ENCODE data around the gene ITGB5.

Gene ITGB5

DNA sequence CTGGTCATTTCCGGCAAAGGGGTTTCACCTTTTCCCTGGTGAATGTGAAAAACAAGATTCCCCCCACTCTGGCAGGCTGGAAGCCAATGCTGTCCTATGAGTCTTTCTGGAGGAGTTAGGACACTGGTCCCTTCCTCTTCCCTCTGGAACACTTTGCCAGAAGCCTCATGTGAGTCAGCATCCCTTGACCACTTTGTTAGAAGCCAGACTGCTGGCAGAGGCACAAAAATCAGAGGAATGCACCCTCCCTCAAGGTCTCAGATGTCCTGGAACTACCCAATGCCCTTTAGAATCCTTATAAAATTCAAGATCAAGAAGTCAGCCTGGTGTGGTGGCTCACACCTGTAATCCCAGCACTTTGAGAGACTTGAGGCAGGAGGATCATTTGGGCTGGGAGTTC lies 26.6 kb downstream of the ITGB5 start:
- no peak for DNase-seq (ENCODE audit: low spot score)

DNA sequence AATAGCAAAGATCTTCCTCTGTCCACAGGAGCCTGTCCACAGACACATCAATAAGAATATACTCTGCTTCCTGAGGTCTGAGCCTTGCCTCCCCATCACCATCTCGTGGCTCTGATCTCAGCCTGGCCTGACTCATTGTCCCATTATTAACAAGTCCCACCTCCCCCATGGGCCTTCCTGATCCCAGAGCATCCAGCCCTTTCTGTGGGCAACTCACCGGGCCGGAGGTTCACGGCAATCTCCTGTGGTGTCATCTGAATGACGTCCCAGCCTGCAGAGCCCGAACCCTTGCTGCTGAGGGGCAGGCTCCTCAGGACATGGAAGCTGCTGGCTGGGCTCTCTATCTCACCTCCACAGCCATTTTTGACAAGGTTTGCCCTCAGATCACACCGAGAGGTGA lies 28.1 kb downstream of the ITGB5 start:
- no peak for DNase-seq (ENCODE audit: low spot score)

DNA sequence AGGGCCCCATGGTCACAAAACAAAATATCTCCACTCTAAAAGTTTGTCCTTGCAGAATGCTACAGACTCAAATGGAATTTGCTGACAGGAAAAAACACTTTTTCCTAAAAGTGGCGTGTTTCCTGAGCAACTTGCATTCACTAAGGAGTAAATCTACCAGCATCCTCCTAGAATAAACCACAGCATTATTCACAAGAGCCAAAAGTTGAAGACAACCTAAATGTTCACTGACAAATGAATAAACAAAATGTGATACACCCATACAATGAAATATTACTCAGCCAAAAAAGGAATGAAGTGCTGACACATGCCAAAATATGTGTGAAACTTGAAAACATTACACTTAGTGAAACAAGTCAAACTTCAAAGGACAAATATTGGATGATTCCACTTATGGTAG lies 28.9 kb downstream of the ITGB5 start:
- DNase-seq (ENCODE audit: low spot score): no peak

DNA sequence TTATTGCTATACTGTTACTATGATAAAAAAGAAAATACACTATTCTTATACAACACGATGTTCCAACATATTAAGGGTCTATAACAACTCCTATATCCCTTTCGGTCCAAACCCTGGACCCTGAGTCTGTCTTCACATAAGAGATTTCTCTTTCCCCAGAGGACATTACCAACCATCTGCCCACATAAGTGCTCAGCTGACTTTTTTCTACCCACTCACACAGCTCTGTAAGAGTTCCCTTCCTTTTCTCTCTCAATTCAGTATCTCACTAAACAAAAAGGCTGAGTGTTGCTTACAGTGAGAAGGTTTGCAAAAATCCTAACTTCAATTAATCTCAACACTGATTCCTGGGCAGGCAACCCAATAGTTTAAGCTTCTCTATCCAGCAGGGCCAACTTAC lies 30.5 kb downstream of the ITGB5 start:
- no peak for DNase-seq (ENCODE audit: low spot score)

DNA sequence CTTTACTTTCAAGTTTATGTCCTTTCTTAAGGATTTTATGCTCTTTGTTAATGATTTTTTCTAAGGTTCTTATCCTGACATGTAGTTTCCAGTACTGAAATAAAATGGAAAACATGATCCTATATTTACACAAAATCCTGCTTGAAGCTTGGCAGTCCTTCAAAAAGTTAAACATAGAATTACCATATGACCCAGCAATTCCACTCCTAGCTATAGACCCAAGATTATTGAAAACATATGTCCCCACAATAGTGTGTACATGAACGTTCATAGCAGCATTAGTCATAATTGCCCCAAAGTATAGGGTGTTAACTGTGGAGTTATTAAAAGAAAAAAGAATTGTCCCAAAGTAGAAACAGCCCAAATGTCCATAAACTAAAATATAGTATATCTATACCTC lies 33.2 kb downstream of the ITGB5 start:
- DNase-seq (ENCODE audit: low spot score): no peak

DNA sequence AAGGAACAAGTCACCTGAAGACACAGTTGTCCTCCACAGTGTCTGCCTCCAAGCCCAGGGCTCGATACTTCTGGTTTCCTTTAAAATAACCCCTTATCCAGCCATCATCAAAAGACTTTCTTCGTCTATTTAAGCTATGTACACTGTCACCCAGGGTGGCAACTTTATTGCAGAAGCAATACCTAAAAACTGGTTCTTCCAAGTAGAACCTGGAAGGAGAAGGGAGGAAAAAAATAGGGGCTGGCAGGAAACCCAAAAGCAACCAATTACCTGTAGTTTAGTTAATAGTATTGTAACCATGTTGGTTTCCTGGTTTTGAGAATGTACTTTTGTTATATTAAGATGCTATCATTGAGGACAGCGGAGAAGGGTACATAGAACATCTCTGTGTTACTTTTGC lies 33.7 kb downstream of the ITGB5 start:
- no peak for DNase-seq (ENCODE audit: low spot score)

DNA sequence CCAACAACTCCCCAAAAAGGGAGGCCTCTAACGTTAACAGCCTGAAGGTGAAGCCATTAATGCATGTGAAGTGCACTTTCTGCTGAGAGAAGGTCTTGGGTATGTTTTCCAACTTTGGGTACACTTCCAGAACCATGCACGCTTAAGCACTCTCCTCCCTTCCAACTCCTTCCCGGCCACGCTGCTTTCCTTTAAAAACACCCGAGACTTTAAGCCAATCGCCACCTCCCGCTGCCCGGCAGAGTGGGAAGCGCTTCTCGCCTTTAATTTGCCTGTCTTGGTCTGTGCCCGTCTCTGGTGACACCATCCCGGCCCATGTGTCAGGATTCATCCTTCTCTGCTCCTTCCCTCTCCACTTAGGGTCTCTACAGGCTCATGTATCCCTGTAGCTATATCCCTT lies 35.3 kb downstream of the ITGB5 start:
- no peak for DNase-seq (ENCODE audit: low spot score)

DNA sequence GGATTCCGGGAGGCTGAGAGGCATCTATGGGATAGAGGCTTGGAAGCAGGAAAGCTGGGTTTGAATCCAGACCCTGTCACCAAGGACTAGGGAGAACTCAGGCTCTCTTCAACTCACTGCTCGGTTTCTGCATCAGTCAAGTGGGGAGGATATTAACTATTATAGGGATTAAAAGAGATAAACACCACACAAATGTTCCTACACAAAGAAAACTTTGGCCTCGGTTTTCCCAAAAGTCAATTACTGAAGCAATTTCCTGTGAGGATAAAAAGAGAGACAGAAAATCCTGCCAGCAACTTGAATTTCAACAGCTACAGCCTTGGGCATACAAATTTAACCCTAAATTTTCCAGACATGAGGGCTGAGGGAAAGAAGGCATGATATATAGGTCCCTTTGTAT lies 36.0 kb downstream of the ITGB5 start:
- DNase-seq (ENCODE audit: low spot score): no peak

DNA sequence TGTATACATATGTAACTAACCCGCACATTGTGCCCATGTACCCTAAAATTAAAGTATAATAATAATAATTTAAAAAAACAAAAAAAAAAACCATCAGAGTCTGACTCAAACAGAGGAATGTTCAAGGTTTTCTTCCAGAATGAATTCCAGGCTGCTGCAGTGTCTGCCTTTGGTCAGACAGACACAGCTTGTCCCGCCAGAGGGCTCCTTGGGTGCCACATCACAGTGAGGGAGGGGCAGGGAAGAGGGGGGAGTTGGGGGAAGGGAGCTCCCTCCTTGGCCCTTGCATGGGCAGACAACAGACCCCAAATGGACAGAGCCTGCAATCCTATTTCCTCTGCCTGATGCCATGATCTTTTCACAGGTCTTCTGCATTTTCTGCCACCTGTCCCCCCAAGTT lies 36.5 kb downstream of the ITGB5 start:
- no peak for DNase-seq (ENCODE audit: low spot score)

DNA sequence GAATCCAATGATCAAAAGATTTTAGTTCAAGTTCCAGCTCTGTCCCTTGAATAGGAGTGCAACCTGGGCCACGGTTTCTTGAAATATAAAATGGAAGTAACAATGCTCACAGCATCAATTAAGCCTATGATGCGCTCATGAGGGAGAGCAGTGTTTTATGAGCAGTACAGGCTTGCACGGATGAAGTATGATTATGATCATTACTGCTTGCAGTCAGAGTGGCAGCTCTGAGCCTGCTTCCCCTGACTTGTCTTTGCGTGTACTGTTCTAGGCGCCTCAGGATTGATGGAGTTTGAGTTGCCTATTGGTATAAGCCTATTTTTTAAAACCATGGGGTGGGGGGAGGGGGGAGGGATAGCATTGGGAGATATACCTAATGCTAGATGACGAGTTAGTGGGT lies 37.0 kb downstream of the ITGB5 start:
- no peak for DNase-seq (ENCODE audit: low spot score)

DNA sequence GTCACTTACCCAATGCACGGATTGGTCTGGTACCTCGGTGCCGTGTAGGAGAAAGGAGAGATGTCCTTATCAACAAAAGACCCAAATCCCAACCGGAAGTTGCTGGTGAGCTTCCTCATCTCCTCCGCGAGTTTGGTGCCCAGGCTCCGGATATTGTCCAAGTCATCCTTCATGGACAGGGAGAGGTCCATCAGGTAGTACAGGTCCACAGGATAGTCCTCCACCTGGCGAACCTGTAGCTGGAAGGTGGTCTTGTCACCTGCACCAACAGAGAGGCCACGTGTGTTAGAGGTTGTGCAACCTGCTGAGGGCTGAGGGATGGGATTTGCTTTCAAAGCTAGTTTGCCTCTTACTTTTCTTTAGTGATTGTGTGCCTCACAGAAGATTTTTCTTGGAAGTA lies 38.9 kb downstream of the ITGB5 start:
- DNase-seq (ENCODE audit: low spot score): no peak

DNA sequence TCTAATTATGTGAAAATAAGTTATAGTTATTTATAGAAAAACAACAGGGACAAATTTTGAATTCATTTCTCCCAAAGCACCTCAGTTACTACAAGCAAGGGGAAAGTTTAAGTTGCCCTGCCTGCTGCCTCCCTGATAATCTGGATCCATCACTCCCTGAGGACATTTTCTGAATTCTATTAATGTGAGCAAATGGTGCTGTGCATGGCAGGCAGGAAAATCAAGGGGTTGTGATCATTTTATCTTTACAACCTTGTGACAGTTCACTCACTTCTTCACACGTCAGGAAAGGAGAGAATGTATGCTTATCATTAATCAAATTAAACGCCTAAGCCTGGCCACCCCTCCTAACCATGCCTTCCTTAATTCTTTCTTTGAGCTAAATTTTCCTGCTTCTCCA lies 39.3 kb downstream of the ITGB5 start:
- DNase-seq (ENCODE audit: low spot score): no peak

DNA sequence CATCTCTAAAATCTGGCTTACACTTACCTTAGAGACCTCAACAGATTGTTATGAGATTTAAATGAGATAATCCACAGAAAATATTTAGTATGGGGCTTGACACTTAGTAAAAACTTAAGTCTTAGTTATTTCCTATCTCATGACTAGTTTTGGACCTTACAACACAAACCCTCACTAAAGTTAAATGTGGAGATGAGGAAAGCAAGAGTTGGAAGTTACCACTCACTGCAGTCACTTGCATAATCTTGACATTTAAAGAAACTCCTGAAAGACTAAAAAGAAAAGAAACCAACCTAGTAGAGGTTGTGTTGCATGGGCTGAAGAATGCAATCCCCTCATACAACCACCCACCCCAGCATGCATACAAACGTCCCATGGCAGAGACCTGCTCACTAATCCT lies 40.1 kb downstream of the ITGB5 start:
- no peak for DNase-seq (ENCODE audit: low spot score)

DNA sequence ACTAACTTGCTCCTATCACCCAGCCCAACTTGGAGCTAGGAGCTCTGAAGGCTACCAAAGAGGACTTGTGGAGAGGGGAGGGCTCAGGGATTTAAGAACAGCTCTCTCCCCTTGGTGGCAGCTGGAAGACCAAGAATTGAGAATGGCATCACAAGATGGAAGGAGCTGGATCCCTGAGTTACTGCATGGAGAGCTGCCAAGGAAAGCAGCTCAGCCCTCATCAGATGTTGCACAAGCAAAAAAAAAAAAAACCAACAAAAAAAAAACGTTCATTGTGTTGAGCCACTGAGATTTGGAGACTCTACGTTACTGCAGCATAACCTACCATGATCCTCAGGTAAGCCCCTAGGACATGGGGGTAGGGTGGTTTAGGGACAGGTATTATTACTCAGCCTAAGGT lies 41.0 kb downstream of the ITGB5 start:
- DNase-seq (ENCODE audit: low spot score): no peak

DNA sequence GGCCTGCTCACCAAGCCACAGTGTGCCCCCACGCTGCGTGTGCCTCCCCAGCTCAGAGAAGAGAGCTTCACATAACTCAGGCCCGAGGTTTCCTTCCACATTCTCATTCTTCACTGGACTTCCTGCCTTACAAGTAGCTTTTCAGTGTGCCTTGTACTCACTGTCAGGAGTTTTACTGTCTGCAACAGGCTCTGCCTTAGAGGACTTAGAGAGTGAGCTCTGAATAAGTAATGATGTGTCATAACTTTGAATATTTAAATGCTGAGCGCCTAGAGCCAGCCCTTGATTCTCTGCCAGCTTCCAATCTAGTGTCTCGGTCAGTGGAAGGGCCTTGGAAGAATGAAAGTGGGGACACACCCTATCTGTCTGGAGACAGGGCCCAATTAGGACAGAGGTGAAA lies 41.8 kb downstream of the ITGB5 start:
- no peak for DNase-seq (ENCODE audit: low spot score)

DNA sequence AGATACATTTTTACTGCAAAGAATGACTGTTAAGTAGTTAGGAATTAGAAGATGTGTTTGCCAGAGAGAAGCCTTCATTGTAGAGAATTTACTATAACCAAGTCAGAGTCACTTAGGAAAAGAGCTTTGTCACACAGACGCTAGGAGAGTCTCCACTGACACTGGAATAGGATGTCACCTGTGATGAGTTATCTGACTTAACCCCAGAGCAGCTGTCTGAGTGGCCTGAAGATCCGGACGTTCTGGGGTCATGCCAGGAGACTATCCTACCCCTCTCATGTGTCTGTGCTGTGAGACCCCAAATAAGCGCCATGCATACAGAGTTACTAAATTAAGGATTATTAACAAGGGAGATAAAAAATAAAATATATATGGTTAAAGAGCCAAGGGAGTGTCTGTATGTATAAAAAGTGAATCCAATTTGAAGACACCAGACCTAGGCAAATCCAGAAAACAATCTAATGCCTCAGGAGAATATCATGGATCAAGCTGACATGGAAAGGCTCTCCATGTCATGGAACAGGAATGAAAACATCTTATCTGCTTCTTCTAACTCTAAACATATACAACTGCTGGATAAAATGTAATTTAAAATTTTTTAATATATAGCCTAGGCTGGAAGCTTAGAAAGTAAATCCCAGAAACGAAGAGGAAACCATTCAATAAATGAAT lies 43.5 kb downstream of the ITGB5 start:
- DNase-seq (ENCODE audit: low spot score): no peak

DNA sequence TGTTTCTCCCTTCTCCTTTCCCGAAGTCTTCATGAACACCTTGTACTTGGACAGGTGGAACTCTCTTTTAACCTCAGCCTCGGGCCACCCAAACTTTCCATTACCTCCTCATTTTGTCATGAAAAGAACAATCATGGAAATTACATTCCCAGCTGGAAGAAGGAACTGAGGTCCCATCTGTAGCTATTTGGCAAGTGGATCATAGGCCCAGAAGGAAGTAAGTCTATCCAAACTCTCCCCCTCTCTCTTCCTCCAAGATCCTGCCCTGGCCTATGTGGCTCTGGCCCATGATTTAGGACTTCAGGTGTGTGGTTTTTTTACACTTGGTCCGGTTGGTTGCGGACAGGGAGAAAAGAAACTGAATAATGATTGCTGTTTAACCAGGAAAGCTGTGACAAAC lies 44.1 kb downstream of the ITGB5 start:
- no peak for DNase-seq (ENCODE audit: low spot score)

DNA sequence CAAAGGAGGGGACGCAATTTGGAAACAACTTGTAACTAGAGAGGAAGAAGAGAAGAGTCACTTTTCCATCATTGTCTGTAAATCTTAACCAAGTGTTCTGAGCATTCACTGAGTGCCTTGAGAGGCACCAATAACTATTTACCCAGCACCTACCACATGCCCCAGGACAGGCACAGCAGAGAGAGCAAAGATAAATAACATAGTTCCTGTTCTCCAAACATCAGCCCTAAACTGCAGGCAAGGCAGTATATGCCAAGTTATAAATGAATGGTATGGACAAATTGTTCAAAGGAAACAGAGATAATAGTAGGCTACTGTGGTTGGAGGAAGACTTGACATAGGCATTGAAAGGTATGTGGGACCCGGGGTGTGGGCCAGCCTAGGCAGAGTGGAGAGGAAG lies 45.6 kb downstream of the ITGB5 start:
- DNase-seq (ENCODE audit: low spot score): no peak

DNA sequence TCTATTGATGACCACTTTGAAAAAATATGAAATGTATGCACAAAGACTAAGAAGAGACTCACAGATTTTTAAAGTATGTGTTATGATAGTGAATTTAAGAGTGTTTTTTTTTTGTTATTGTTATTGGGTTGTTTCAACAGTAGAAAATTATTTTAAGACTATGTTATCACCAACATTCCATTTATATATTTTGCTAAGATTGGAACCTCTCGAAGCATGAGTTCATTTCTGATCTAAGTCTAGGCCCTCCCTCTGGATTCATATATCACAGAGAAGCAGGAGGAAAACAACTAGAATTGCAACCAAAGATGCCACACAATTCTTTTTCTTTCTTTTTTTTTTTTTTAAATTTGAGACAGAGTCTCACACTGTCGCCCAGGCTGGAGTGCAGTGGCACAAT lies 46.8 kb downstream of the ITGB5 start:
- DNase-seq (ENCODE audit: low spot score): no peak

DNA sequence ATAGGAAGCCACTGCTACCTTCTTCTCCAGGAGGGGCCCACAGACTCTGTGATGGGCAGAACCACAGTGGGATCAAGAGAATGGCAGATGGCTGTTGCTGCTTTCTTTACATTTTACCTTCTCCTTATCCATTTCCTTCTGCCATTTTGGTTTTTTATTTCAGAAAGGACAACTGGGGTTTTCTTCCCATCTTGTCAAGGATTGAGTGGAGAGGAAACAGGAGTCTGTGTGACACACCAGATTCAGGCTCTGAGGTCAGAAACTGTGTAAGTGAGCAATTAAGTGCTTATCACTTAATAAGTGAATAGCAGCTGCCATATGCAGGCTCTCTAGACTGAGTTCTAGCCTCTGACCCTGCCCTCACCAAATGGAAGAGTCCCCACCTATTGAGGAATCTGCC lies 47.3 kb downstream of the ITGB5 start:
- no peak for DNase-seq (ENCODE audit: low spot score)

DNA sequence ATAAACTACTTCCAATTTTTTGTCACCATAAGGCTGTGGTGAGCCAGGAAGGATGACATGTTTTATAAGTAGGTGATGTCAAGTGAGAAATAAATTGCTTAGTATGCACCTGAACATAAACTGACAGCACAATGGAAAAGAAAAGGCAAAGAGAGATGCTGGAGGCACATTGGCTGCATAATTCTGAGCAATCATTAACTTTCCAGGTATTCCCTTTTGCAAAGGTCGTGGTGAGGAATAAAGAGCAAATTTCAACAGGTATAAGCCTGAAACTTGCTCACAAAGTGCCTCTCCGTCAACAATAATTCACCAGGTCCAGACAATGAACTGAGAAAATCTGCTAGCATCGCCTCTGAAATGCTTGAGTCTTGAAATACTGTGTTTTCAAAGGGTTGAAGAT lies 48.2 kb downstream of the ITGB5 start:
- DNase-seq (ENCODE audit: low spot score): no peak

DNA sequence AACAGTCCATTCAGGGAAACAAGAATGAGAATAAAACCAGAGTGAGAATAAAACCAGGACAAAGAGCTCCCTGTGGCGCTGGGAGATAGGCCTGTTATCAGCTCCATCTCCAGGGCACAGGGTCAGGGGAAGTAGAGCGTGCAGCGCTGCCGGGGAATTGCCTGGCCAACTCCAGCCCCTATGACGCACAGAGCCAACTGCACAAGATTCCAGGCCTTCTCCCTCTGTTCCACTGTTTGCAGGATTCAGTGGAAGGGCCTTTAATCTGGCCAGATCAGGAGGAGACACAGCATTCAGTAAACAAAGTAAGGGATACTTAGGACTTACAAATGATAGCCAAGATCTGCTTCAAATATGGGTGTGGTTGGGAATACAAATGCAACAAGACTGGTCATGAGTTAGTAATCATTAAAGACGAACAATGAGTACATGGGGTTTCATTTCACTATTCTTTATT lies 49.4 kb downstream of the ITGB5 start:
- peak; percentile 75 for DNase-seq (ENCODE audit: low spot score)

DNA sequence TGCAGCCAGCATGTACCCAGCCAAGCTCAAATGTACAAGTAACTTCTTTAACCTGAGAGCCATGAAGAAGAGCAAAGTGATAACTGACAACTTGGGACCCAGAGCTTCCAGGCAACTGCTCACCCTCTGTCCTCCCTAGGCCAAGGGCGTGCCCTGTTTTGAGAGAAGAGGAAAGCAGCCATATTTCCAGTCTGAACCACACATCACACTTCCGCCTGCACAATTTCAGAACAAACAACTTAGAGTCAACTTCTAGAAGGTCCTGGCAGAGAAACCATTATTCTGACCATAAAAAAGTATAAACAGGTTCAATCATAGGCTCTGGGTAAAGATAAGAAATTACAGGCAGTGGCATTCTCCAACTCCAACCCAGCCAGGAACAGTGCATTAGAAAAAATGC lies 50.1 kb downstream of the ITGB5 start:
- DNase-seq (ENCODE audit: low spot score): no peak

DNA sequence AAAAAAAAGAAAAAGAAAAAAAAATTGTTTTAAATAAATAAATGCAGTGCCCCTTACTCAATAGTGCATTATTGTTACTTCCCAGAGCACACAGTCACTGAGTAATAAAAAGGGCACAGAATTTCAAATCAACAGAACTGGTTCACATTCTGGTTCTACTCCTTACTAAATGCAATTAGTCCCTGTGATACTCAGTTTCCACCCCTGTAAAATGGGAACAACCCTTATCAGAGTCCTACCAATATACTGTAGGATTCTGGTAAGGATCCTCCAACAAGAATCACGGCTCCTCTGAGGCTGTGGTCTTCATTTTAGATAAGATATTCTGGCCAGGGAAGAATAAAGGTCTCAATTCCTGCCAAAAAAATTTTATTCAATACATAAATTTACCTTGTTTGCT lies 50.7 kb downstream of the ITGB5 start:
- no peak for DNase-seq (ENCODE audit: low spot score)

Measured in HuH-7 (cell line).